Skeletal muscle tissue (tissue), 4 donors: ENCODE measurements around the gene SUPV3L1. TPM values are rescaled to one million over a fixed set of nuclear protein-coding genes. Genes with fewer than 3 reads are reported as not detected.
"Not testable (repeated sequence)": the region's sequence is repeated elsewhere in the genome, so short reads cannot be mapped to it uniquely, and the experiment has no call there.

Experiments
- H3K27ac ChIP-seq: one replicate; pipeline ENCODE4 v1.7.0; 2013; ENCODE audit warnings: mild to moderate bottlenecking, low read depth, low read length, inconsistent platforms
- H3K27me3 ChIP-seq, 3 donors: one replicate each; pipeline ENCODE4 v1.7.0; 2013; ENCODE audit warnings: low read length in 3 of 3; ENCODE audit not compliant: control insufficient read depth in 3 of 3, insufficient read depth in 3 of 3
- H3K36me3 ChIP-seq, 3 donors: one replicate each; pipeline ENCODE4 v1.7.0; 2013; ENCODE audit warnings: low read length in 3 of 3; ENCODE audit not compliant: control insufficient read depth in 3 of 3, insufficient read depth in 3 of 3
- H3K4me1 ChIP-seq, 3 donors: one replicate each; pipeline ENCODE4 v1.7.0; 2013; ENCODE audit warnings: low read length in 3 of 3, mild to moderate bottlenecking in 3 of 3; ENCODE audit not compliant: control insufficient read depth in 3 of 3, insufficient read depth in 3 of 3
- H3K4me3 ChIP-seq, 3 donors: one replicate each; pipeline ENCODE4 v1.7.0; 2013; ENCODE audit warnings: low read length in 3 of 3
- H3K9ac ChIP-seq, 3 donors: one replicate each; pipeline ENCODE4 v1.7.0; 2013; ENCODE audit warnings: low read length in 3 of 3, mild to moderate bottlenecking in 3 of 3, moderate library complexity in 2 of 3, low read depth in 1 of 3
- H3K9me3 ChIP-seq, 3 donors: one replicate each; pipeline ENCODE4 v1.7.0; 2013; ENCODE audit warnings: low read length in 3 of 3; ENCODE audit not compliant: control insufficient read depth in 3 of 3
- total RNA-seq: library from RNA; depleted of rRNA; stranded (reverse); fragments of >200 nt; gene quantifications from one replicate; pipeline ENCODE4 v1.2.3, GENCODE V29; 2014
- donor health status: Osteomylitis.

SUPV3L1 gene
- total RNA-seq, 1 donor from 2014 or later: 22.4 TPM

DNA sequence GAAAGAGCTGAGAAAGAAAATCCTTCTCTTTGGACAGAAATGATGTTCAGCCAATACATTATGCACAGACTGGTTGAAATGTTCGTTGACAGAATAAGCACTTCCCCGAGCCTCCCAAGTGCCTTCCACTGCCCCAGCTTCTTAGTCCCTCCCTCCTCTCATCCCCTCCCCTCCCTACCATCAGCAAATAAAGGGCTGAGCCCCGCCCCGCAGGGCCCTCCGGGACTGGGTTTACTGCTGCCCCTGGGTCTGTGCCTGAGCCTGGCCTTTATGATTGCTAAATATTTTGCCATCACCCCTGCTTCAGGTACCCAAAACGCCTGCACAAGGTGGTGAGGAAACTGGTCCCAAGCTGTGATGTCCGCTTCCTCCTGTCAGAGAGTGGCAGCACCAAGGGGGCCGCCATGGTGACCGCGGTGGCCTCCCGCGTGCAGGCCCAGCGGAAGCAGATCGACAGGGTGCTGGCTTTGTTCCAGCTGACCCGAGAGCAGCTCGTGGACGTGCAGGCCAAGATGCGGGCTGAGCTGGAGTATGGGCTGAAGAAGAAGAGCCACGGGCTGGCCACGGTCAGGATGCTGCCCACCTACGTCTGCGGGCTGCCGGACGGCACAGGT, 68.2 kb downstream of the SUPV3L1 start:
- no peak overlapping the region for H3K9ac ChIP-seq
- no peaks in the 10 kb centered on the region for H3K36me3 ChIP-seq
- no peaks in the 10 kb centered on the region for H3K27me3 ChIP-seq
- no peaks in the 10 kb centered on the region for H3K4me1 ChIP-seq
- H3K4me3 ChIP-seq: no peak overlapping the region
- H3K9me3 ChIP-seq: no peaks in the 10 kb centered on the region
- no peak overlapping the region for H3K27ac ChIP-seq

DNA sequence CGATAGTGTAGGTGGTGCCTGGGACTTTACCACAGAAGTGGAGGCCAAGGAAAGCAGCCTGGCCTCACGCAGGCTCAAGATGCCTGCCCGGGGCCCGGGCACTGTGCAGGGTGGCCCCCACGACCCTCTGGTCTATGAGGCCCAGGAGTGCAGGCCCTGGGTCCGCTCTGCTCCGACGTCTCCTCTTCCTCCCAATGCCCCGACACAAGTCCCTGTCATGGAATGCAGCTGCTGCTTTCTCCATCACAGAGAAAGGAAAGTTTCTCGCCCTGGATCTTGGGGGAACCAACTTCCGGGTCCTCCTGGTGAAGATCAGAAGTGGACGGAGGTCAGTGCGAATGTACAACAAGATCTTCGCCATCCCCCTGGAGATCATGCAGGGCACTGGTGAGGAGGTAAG, 70.0 kb downstream of the SUPV3L1 start:
- Histone ChIP-seq H3K4me3 (no peak overlapping the region), H3K27ac (no peak overlapping the region), H3K27me3 (no peaks in the 10 kb centered on the region), H3K9me3 (no peaks in the 10 kb centered on the region), H3K9ac (no peak overlapping the region), H3K4me1 (no peaks in the 10 kb centered on the region), H3K36me3 (no peaks in the 10 kb centered on the region)

DNA sequence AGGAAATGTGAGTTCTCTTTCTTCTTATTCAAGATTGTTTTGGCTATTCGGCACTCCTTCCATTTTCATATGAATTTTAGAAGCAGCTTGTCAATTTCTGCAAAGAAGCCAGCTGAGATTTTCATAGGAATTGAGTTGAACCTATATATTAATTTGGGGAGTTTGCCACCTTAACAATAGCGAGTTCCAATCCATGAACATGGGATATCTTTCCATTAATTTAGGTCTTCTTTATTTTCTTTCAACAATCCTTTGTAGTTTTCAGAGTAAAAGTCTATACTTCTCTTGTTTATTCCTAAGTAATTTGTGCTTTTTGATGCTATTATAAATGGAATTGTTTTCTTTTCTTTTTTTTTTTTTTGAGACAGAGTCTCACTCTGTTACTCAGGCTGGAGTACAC, 71.4 kb downstream of the SUPV3L1 start:
- H3K27ac ChIP-seq, H3K4me1 ChIP-seq, H3K4me3 ChIP-seq, H3K27me3 ChIP-seq, H3K36me3 ChIP-seq, H3K9me3 ChIP-seq, H3K9ac ChIP-seq: not testable (repeated sequence)

GRCh38 chr10:69253171-69253570, 73.1 kb downstream of the SUPV3L1 start:
- H3K4me3 ChIP-seq: no peak overlapping the region
- no peak overlapping the region for H3K9ac ChIP-seq

GRCh38 chr10:69254877-69255276, 74.8 kb downstream of the SUPV3L1 start:
- Histone ChIP-seq H3K4me1 (no peaks in the 10 kb centered on the region), H3K27ac (no peak overlapping the region), H3K4me3 (no peak overlapping the region), H3K9me3 (no peaks in the 10 kb centered on the region), H3K27me3 (no peaks in the 10 kb centered on the region), H3K36me3 (no peaks in the 10 kb centered on the region), H3K9ac (no peak overlapping the region)

More at GRCh38 chr10:69253171-69253570, 73.1 kb downstream of the SUPV3L1 start:
- H3K9me3 ChIP-seq: no peaks in the 10 kb centered on the region
- no peaks in the 10 kb centered on the region for H3K4me1 ChIP-seq
- no peaks in the 10 kb centered on the region for H3K27me3 ChIP-seq
- H3K27ac ChIP-seq: no peak overlapping the region
- no peaks in the 10 kb centered on the region for H3K36me3 ChIP-seq

Other genes with a start within 250 kb of the SUPV3L1 start
- 24.5 TPM for gene DDX21, start 224.1 kb upstream of the SUPV3L1 start, total RNA-seq
- 18.8 TPM for gene KIFBP, start 191.4 kb upstream of the SUPV3L1 start, total RNA-seq
- gene SRGN, start 92.1 kb upstream of the SUPV3L1 start, total RNA-seq: 54.3 TPM
- gene VPS26A, start 56.1 kb upstream of the SUPV3L1 start, total RNA-seq: 28.7 TPM
- gene HKDC1, start 40.1 kb downstream of the SUPV3L1 start, total RNA-seq: not detected
- 32.4 TPM for gene HK1, start 98.3 kb downstream of the SUPV3L1 start, total RNA-seq
- gene TACR2, start 236.7 kb downstream of the SUPV3L1 start, total RNA-seq: not detected